GM18526 (cell line): ENCODE results near the gene TADA2B.
A peak's percentile ranks its signal among the peaks of the same experiment; 100 is the strongest.

Experiments
- POLR2A ChIP-seq: IDR thresholded peaks from 3 replicates; pipeline ENCODE4 v1.6.1; 2011; ENCODE audit not compliant: insufficient read length; ENCODE audit errors: extremely low read depth

The TADA2B gene, protein sequence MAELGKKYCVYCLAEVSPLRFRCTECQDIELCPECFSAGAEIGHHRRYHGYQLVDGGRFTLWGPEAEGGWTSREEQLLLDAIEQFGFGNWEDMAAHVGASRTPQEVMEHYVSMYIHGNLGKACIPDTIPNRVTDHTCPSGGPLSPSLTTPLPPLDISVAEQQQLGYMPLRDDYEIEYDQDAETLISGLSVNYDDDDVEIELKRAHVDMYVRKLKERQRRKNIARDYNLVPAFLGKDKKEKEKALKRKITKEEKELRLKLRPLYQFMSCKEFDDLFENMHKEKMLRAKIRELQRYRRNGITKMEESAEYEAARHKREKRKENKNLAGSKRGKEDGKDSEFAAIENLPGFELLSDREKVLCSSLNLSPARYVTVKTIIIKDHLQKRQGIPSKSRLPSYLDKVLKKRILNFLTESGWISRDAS

DNA sequence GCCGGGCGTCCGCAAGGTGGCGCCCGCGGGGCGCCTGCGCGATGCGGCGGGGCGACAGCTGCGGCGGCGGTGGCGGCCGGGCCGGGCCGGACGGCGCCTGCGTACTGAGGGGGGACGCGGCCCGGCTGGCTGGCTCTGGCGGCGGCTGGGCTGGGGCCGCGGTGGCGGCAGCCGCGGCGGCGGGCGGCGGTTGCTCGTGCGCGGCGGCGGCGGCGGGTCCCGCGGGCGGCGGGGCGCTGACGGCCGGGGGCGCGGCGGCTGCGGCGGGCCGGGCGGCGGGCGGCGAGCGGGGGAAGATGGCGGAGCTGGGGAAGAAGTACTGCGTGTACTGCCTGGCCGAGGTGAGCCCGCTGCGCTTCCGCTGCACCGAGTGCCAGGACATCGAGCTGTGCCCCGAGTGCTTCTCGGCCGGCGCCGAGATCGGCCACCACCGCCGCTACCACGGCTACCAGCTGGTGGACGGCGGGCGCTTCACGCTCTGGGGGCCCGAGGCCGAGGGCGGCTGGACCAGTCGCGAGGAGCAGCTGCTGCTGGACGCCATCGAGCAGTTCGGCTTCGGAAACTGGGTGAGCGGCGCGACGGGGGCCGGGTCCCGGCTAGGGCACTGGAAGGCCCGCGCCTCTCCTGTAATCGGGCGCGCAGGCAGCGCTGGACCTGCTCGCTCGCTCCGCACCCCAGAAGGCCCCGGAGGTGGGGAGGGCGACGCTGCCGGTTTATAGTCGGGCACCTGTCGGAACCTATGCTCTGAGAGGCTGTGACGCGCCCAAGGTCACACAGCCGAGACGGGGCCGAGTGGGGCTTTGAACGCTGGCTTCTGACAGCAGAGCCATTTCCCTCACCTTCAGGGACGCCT is at the start of gene TADA2B:
TSS of gene TADA2B (plus strand) at position 89 of the 853 bp plus-strand sequence. CDS start at position 297, 208 bp downstream.
- TF ChIP-seq POLR2A = peak; percentile 42

DNA sequence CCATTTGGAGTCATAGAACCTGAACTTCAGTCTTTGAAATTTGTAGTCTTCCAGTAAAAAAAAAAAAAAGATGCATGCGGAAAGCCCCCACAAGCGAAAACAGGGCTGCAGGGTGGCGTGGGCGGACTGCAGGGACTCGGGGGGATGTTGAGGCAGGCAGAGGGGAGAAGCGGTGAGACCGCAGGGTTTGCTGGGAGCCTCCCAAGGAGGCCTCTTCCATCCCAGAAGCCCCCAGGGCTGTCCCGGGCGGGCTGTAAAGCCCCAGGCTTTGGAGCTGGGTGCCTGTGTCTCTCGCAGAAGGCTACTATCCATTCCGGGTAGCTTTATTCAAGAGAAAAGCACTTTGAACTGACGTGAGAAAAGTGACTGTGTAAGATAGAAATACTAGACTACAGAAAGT is 46.7 kb upstream of the TADA2B start:
- TF ChIP-seq POLR2A = no peak

DNA sequence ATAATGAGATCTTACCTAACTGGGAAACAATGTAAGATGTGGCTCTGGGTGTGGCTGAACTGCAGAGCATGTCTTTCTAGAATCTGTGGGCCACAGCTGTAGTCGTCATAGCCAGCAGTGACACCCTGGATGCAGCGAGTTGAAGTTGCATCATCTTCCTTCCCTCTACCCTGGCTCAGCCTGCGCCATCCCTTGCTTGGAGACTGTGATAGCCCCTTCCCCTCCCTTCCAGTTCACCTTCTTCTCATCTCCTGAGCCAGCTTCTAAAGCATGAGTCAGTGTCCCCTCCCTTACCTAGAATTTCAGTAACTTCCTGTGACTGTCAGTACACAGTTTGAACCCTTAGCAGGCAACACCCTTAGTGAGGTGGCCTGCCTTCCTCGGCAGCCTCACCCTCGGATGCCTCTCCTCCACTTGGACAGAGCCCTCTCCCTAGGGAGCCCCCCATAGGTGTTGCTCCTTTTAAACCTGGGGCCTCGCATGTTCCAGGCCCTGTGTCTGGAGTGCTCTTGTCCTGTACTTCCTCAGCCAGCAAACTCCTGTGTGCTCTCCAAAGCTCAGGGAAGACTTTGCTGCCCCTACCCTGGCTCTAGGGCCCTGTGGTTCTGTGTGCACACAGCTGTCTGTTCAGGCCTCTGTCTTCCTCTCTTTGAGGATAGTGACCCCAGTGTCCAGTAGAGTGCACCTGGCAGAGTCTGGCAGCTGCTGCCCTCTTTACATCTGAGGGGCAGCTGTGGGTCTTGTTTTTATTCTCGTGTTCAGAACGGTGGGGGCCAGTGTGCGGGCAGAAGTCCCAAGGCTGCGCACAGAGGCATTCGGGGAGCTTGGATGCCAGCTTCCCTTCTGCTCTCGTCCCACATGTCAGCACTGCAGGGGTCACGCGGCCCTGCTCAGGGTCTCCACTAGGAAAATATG is 43.7 kb upstream of the TADA2B start:
- no peak for TF ChIP-seq POLR2A

DNA sequence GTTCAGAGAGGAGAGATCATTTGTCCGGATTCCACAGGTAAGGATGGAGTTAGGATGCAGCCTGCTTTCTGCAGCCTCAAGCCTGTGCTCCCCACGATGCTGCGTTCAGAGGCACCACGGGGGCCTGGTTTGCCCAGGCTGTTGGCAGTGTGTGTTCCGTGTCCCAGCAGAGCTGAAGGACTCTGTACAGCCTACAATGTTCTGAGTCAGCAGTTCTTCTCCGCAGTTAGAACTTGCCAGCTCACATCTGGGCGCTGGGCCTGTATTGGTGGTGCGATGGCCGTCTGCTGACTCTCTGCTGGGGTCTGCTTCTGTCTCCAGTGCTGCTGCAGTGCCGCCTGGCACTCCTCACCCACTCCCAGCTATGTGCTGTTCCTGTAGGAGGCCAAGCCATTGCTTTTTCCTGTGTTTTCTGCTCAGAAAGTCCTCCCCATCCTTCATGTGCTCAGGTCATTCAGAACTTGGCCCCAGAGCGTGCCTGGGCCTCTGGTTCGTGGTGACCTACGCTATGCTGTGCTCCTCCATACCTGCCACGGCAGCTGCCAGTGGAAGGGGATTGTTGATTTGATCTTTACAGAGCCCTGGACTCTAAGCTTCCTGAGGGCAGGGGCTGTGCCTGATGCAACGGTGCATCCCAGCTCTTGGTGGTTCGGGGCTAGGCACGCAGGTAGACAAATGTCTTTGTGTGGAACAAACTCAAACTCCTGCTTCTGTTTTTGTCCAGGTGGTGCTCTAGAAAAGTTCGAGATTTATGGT is 42.6 kb upstream of the TADA2B start:
- no peak for TF ChIP-seq POLR2A

DNA sequence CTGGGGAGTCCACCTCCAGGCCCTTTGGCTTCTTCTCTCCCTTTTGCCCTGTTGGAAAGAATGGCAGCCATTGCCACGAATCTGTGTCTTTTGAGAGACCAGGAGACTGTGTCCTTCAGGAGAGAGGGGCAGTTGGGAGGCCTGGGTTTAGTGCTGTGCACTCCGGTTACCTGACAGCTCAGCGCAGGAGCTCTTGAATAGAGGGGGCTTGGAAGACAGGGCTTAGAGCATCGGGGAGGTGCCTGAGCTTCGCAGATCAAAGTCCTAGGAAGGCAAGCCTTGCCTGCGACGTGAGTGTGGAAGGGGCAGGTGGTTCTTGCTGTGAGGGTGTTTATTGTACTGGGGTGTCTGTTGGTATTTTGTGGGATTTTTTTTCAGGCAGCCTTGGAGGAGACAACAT is 41.9 kb upstream of the TADA2B start:
- no peak for TF ChIP-seq POLR2A

DNA sequence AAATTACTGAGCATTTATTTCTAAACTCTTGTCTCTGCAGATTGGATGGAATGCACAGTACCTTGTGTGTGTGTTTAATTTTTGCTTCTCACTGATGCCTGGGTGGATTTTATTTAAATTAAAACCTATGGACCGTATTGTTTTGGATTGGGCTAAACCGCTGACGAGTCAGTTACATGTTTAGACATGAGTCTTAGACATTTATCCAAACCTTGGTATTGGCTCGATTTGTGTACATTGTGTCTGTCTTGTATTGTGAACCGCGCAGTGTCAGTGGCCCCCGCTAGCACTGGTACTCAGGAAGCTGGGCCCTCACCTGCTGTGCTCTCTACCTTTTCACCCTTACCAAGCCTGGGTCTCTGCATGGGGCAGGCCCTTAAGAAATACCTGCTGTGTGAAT is 40.8 kb upstream of the TADA2B start:
- TF ChIP-seq POLR2A = no peak

DNA sequence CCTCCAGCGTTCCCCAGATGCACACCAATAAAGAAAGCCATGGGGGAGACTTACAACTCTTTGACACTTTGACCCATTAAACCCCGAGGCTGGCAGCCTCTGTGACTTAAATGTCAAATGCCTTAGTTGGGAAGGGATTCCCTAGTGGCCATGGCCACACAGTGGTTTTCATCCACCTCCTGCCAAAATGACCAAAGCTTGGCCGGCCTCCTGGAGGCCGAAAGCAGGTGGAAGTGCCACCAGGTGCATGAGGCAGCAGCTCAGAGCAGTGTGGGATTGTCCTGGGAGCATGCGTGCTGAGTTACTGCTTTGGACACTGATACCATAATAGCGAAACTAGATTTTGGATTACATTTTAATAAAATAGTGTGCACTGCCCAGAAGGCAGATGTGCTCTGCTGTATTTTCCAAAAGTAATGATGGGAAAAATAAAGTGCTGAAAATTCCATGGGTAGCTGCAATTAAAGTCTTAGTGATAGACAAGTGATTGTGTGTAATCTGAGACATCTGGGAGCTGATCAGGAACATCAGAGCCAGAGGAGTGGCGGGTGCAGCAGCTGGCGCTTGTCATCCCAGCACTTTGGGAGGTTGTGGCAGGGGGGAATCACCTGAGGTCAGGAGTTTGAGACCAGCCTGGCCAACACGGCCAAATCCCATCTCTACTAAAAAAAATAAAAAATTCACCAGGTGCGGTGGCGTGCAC is 39.8 kb upstream of the TADA2B start:
- TF ChIP-seq POLR2A = no peak

DNA sequence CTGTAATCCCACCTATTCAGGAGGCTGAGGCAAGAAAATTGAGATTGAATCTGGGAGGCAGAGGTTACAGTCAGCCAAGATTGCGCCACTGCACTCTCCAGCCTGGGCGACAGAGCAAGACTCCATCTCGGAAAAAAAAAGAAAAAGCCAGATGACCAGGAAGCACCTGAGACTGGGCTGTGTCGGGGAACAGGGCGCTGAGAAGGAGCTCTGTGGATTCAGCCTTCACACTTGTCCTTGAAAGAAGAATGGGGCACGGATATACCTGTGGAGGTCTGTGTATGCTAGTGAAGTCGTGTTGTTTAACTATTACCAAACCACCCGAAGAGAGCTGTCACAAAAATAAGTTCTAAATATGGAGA is 39.3 kb upstream of the TADA2B start:
- no peak for TF ChIP-seq POLR2A

DNA sequence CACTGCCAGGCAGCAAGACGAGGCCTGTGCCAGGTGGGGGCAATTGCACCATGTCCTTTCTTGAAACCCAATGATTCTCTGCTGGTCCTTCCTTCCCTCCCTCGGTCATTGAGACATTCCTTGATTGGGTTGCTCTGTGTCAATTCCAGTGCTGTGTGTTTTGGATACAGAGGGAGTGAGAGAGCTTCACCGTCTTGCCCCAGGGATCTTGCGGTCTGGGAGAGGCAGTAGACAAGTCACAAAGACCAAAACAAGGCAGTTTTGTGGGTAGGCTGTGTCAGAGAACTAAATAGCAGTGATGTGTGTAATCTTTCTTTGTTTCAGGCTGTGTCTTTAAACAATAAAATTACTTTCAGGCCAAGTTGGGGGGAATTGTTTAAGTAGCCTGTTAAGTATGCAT is 38.8 kb upstream of the TADA2B start:
- no peak for TF ChIP-seq POLR2A

DNA sequence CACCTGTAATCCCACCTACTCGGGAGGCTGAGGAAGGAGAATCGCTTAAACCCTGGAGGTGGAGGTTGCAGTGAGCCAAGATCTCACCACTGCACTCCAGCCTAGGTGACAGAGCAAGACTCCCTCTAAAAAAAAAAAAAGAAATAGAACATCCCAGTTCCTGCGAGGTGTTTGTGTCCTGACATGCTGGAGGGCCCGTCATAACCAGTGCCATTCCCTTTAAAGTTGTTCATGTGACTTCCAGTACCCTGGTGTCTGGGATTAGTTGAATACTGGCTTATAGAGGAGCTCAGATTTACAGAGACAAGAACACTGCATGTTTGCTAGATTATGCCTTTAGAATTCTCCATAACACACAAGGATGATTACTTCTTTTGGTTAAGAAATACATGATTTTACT is 37.6 kb upstream of the TADA2B start:
- TF ChIP-seq POLR2A = no peak

DNA sequence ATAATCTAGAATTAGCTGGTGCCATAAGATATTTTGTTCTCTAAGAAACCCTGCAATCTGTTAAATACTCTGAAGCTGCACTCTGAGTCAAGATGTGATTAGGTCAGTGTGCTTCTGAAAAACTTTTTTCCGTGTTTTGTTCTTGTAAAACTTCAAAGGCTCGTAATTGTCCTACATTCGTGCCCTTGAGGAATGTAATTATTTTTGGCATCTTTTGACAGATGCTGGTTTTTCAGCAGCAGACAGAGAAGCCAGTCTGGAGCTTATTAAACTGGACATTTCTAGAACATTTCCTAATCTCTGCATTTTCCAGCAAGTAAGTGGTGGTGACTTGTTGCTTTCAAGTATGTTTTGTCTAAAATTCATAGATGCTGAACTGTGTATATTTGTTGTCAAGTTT is 36.8 kb upstream of the TADA2B start:
- no peak for TF ChIP-seq POLR2A

DNA sequence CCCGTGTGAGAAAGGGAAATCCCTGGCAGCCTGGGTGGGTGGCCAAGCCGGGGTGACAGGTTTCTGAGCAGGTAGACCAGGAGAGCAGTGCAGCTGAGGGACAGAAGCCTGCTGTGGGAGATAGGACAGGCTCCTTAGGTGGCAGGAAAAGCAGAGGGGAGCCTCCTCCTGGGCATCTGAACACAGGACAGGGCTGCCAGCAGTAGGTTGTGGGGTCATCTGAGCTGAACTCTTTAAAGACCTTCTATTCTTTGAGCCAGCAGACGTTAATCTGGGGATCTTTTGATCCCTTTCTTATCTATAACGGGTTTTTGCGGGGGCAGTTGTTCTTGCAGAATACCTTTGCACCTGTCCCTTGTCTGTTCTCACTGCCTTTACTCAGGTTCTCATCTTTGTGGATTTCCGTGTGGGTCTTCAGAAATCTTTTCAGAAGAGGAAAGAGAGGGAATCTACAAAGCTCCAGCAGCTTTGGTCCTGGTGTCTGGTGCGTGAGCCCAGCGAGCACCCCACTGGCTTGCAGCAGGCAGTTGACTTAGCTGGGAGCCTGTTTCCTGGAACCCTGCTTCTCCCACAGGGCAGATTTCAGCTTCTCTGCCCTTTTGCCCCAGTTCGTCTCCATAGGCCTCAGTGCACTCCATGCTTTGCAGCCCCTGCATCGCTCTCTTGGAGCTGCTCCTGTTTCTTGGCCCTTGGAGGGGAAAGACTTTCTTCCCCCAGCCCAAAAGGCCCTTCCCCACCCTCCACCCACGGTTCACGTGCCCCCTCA is 35.8 kb upstream of the TADA2B start:
- no peak for TF ChIP-seq POLR2A

DNA sequence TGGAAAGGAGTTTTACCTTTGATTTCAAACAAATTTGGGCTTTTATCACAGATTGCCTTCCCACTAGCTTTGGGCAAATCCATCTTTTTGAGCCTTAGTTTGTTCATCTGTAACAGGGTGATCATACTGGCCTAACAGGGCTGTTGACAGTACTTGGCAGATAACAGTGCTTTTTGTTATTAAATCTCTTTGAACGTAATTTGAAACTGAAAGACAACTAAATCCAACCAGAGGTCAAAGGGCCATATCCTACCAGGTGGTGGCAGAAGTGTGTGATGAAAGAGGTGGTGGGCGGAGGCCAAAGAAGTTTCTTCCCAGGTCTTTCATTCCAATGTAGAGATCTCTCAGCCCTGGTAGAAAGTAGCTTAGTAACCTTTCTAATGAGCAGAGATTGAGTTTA is 35.2 kb upstream of the TADA2B start:
- TF ChIP-seq POLR2A = no peak
